ENCODE measurements around the gene A1CF. TPM values are rescaled to one million over a fixed set of nuclear protein-coding genes. Genes with fewer than 3 reads are reported as not detected.
"Not testable (repeated sequence)": the region's sequence is repeated elsewhere in the genome, so short reads cannot be mapped to it uniquely, and the experiment has no call there.

Gene A1CF
- total and polyA plus RNA-seq, 5 donors = 0.06 to 0.18 TPM; not detected in 3

DNA sequence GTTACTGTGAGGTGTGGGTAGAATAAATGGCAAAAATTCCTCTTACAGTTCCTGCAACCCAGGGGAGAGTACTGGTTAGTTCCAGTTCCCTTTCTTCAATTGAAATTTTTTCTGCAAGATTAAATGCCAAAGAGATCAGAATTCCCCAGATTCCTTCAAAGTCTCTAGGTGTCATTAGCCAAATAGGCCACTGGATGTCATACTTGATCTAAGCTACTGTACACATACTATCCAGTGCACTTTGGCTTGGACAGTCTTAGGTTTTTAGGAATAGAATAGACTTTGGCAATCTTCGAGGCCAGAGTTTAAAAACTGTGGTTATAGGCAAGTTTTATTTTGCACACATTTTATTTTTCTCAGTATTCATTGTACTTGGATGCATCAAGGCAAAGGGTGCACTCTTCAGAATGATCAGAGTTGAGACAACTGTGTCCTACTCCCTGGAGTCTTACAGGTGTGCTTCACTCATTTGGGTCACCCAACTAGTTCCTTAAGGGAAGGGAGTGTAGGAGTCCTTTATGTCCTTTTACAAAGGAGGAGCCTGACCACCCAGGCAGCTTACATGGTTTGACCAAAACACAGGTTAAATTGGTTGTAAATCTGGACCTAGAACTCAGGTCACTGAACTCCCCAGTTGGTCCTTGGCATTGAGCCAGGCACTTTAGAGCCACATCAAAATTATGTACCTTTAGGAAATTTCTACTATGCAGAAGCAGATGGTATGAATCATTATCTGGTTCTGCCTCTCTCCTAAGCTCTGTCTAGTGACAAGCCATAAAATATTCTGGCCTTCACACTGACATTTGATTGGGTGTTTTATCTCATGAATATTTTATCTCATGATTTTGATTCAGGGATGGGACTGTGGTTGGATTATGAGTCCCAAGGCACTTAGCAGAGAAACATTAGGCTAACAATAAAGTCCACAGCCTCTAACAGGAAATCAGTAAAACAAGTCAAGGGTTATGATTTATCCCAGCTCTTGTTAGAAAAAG is 96.2 kb downstream of the A1CF start:
- Histone ChIP-seq H3K4me3 (ENCODE audit: low read length) (no peak overlapping the region), H3K9me3 (ENCODE audit: control insufficient read depth, low read length) (no peaks in the 10 kb centered on the region), H3K4me1 (ENCODE audit: control insufficient read depth, insufficient read depth, low read length) (no peaks in the 10 kb centered on the region), H3K27ac (ENCODE audit: low read length) (no peak overlapping the region), H3K27me3 (ENCODE audit: control insufficient read depth, insufficient read depth) (no peaks in the 10 kb centered on the region)
- no peak for DNase-seq
- WGBS = 30% methylated on average over 1 of the region's 1 CpG
- intact Hi-C loops (cut with DNase I) = loop anchor here in 1 of 4 donors (10.0 kb wide), 1 partner anchor 146 kb away; no protein-coding TSS in a partner anchor
- ATAC-seq = peak; percentile 64 to 70

- intact Hi-C loops (cut with DNase I) = loop anchor here in 1 of 4 donors (10.0 kb wide), 1 partner anchor 147 kb away; no protein-coding TSS in a partner anchor
- not testable (repeated sequence) for ATAC-seq; H3K4me3 ChIP-seq (ENCODE audit: low read length); H3K9me3 ChIP-seq (ENCODE audit: control insufficient read depth, low read length); H3K27ac ChIP-seq (ENCODE audit: low read length); H3K27me3 ChIP-seq (ENCODE audit: control insufficient read depth, insufficient read depth); H3K4me1 ChIP-seq (ENCODE audit: control insufficient read depth, insufficient read depth, low read length)
- 48% methylated on average over 5 of the region's 5 CpGs for WGBS
- DNase-seq = peak in 1 of 3 donors; percentile 33
These were observed 97.5 kb downstream of the A1CF start for GRCh38 chr10:50787962-50788361.

- not testable (repeated sequence) for H3K4me1 ChIP-seq (ENCODE audit: control insufficient read depth, insufficient read depth, low read length); ATAC-seq; H3K27ac ChIP-seq (ENCODE audit: low read length); H3K4me3 ChIP-seq (ENCODE audit: low read length); DNase-seq; H3K9me3 ChIP-seq (ENCODE audit: control insufficient read depth, low read length); H3K27me3 ChIP-seq (ENCODE audit: control insufficient read depth, insufficient read depth)
- intact Hi-C loops (cut with DNase I) = loop anchor here in 1 of 4 donors (10.0 kb wide), 1 partner anchor 153 kb away; no protein-coding TSS in a partner anchor
These were observed 103.4 kb downstream of the A1CF start for GRCh38 chr10:50782017-50782416.

- H3K27ac ChIP-seq (ENCODE audit: low read length); DNase-seq; H3K27me3 ChIP-seq (ENCODE audit: control insufficient read depth, insufficient read depth); ATAC-seq; H3K4me3 ChIP-seq (ENCODE audit: low read length); H3K9me3 ChIP-seq (ENCODE audit: control insufficient read depth, low read length); H3K4me1 ChIP-seq (ENCODE audit: control insufficient read depth, insufficient read depth, low read length): not testable (repeated sequence)
- WGBS = 75% methylated on average over 1 of the region's 1 CpG
- intact Hi-C loops (cut with DNase I) = loop anchor here in 1 of 4 donors (10.0 kb wide), 1 partner anchor 155 kb away; no protein-coding TSS in a partner anchor
These were observed 105.4 kb downstream of the A1CF start for GRCh38 chr10:50780036-50780435.

DNA sequence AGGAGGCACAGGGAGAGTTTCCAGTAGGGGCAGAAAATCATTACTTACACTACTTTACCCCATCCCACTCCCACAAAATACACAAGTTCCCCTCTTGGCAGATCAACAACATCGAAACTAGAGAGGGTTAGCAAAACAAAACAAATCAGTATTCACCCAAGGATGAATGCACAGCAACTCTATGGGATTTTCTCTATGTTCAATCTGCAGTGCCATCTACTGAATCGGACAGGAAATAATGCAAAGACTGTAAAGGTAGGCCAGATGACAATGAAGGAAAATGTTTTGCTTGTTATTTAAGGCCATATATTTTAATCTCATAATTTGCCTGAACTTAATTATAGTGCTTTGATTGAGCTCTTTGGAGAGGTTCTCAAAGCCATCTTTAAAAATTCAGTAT is 110.6 kb downstream of the A1CF start:
- H3K9me3 ChIP-seq (ENCODE audit: control insufficient read depth, low read length); DNase-seq; H3K27ac ChIP-seq (ENCODE audit: low read length); H3K4me3 ChIP-seq (ENCODE audit: low read length); H3K4me1 ChIP-seq (ENCODE audit: control insufficient read depth, insufficient read depth, low read length); ATAC-seq; H3K27me3 ChIP-seq (ENCODE audit: control insufficient read depth, insufficient read depth); intact Hi-C loops (cut with DNase I): not testable (repeated sequence)
- WGBS = 46% methylated on average over 2 of the region's 2 CpGs

GRCh38 chr10:50772042-50772441 is 113.4 kb downstream of the A1CF start:
- H3K9me3 ChIP-seq (ENCODE audit: control insufficient read depth, low read length); H3K4me3 ChIP-seq (ENCODE audit: low read length); DNase-seq; H3K27ac ChIP-seq (ENCODE audit: low read length); H3K27me3 ChIP-seq (ENCODE audit: control insufficient read depth, insufficient read depth); intact Hi-C loops (cut with DNase I); H3K4me1 ChIP-seq (ENCODE audit: control insufficient read depth, insufficient read depth, low read length); ATAC-seq: not testable (repeated sequence)
- 90% methylated on average over 3 of the region's 3 CpGs for WGBS

GRCh38 chr10:50766774-50767513 is 118.5 kb downstream of the A1CF start:
- H3K4me3 ChIP-seq (ENCODE audit: low read length); ATAC-seq; DNase-seq; H3K27me3 ChIP-seq (ENCODE audit: control insufficient read depth, insufficient read depth); H3K4me1 ChIP-seq (ENCODE audit: control insufficient read depth, insufficient read depth, low read length); H3K9me3 ChIP-seq (ENCODE audit: control insufficient read depth, low read length); intact Hi-C loops (cut with DNase I); H3K27ac ChIP-seq (ENCODE audit: low read length): not testable (repeated sequence)
- WGBS = 93% methylated on average over 4 of the region's 5 CpGs

Other genes with a start within 250 kb of the A1CF start
- gene ASAH2B, start 145.7 kb downstream of the A1CF start, total RNA-seq = 1 to 10 TPM; 4.4 to 8.4 (median 5.8) TPM
- 2.2 TPM for gene ASAH2B, start 145.7 kb downstream of the A1CF start, polyA plus RNA-seq
- gene PRKG1, start 188.9 kb upstream of the A1CF start, total RNA-seq = 10 to 100 TPM; 45.5 to 49.9 (median 48.0) TPM
- 16.6 TPM for gene PRKG1, start 188.9 kb upstream of the A1CF start, polyA plus RNA-seq